ENCODE data around the gene NRP2.

- TF ChIP-seq POLR2A (IDR thresholded peaks at IDR 0.05) (no peak), CTCF (IDR thresholded peaks at IDR 0.05 in 8 of 11, conservative IDR thresholded peaks at IDR 0.05 in 3 of 11) (no peak), POLR2AphosphoS5 (IDR thresholded peaks at IDR 0.05) (no peak)
Measured at GRCh38 chr2:205644018-205644417, 38.3 kb upstream of the NRP2 start.
